AG04450 (cell line): Measurements from ENCODE around the gene KCNH5. TPM values are rescaled to one million over a fixed set of nuclear protein-coding genes. Genes with fewer than 3 reads are reported as not detected.

Experiments used
- CTCF ChIA-PET: fragments of 300-600, 350-600 bp; formaldehyde crosslinking; extraction: SDS; loops from one replicate; lab custom pipeline; 2022; ENCODE audit warnings: antibody characterized with exemption, inconsistent platforms; lab: Charles Lee
- POLR2A ChIA-PET: fragments of 350-600 bp; formaldehyde crosslinking; extraction: SDS; loops from one replicate; lab custom pipeline; 2021; ENCODE audit warnings: antibody characterized with exemption, inconsistent platforms; lab: Yijun Ruan, JAX
- DNase-seq: peaks from one replicate; pipeline ENCODE4 v3.0.0-alpha.2; 2011; ENCODE audit warnings: low read depth, low spot score
- H3K27ac ChIP-seq: one replicate; pipeline ENCODE4 v1.5.1; 2012; ENCODE audit warnings: low read depth, low read length, control low read depth
- H3K27me3 ChIP-seq: one replicate; pipeline ENCODE4 v1.6.0; 2012; ENCODE audit warnings: low read length; ENCODE audit not compliant: control insufficient read depth, insufficient read depth
- H3K4me3 ChIP-seq: 2 replicates; pipeline ENCODE4 v1.5.1; 2011; ENCODE audit warnings: mild to moderate bottlenecking, low read depth, low read length, control low read depth
- H3K9me3 ChIP-seq: 2 replicates; pipeline ENCODE4 v1.5.1; 2012; ENCODE audit warnings: low read length; ENCODE audit not compliant: control insufficient read depth, insufficient read depth
- CTCF ChIP-seq: IDR thresholded peaks from 2 replicates; pipeline ENCODE4 v1.5.1; 2011; ENCODE audit warnings: low read depth, low read length, control low read depth, inconsistent platforms
- polyA plus RNA-seq: library from polyadenylated mRNA; depleted of rRNA; stranded (reverse); fragments of >200 nt; gene quantifications from 2 replicates; pipeline ENCODE4 v1.2.3, GENCODE V29; 2011

Gene KCNH5
- polyA plus RNA-seq, 1 experiment: 0.24 TPM

DNA sequence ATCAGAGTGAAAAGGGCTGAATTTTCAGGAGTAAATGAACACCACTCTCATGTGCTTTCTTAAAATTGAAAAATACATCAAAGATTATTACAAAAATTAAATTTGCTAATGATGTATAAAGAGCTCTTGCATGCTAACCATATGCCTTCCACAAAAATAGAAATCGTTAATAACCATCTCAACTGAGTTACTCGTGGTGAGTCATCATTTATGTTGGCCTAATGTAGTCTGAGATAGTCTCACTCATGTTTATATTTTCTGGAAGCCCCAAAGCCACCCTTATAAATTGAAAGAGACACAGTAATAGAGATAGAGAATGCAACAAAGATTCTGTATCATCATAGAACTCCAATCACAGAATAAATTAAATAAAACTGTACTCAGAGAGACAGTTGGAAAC, 131.2 kb downstream of the KCNH5 start:
- no peak overlapping the region for H3K27ac ChIP-seq
- H3K9me3 ChIP-seq: no peaks in the 10 kb centered on the region
- H3K4me3 ChIP-seq: no peak overlapping the region
- no peaks in the 10 kb centered on the region for H3K27me3 ChIP-seq
- ChIA-PET POLR2A (no interaction called here), CTCF (interaction anchor here (1.0 kb wide), 1 partner anchor 735 kb away, joined by 3 read pairs; no protein-coding TSS in a partner anchor)
- DNase-seq: peak; percentile 34
- TF ChIP-seq CTCF: no peak

DNA sequence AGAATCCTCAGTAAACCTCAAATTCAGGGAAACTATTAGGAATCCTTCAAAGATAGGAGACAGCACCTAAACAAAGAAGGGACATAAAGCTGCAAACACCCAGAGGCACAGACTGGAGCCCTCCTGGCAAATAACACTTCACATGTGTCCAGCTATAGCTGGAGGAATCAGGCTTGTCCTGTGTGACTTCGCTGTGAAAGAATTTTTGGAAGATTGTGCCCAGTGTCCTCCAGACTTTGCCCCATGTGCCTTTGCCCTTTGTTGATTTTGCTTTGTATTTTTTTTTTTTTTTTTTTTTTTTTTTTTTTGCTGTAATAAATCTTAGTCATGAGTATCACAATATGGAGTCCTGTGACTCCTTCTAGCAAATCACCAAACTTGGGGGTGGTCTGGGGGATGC, 136.8 kb downstream of the KCNH5 start:
- POLR2A ChIA-PET: no interaction called here
- H3K27me3 ChIP-seq: no peaks in the 10 kb centered on the region
- H3K4me3 ChIP-seq: no peak overlapping the region
- CTCF ChIA-PET: no interaction called here
- no peak for TF ChIP-seq CTCF
- no peak for DNase-seq
- H3K9me3 ChIP-seq: no peaks in the 10 kb centered on the region
- no peak overlapping the region for H3K27ac ChIP-seq

GRCh38 chr14:62905566-62905965, 139.7 kb downstream of the KCNH5 start:
- no peak for TF ChIP-seq CTCF
- Histone ChIP-seq H3K27ac (no peak overlapping the region), H3K4me3 (no peak overlapping the region), H3K9me3 (no peaks in the 10 kb centered on the region), H3K27me3 (no peaks in the 10 kb centered on the region)
- no peak for DNase-seq
- ChIA-PET CTCF (no interaction called here), POLR2A (no interaction called here)

- TF ChIP-seq CTCF: no peak
- CTCF ChIA-PET: no interaction called here
- H3K4me3 ChIP-seq: no peak overlapping the region
- H3K27ac ChIP-seq: no peak overlapping the region
- no peaks in the 10 kb centered on the region for H3K9me3 ChIP-seq
- H3K27me3 ChIP-seq: no peaks in the 10 kb centered on the region
- DNase-seq: no peak
- POLR2A ChIA-PET: no interaction called here
Observed at GRCh38 chr14:62897771-62898170, 147.5 kb downstream of the KCNH5 start.

DNA sequence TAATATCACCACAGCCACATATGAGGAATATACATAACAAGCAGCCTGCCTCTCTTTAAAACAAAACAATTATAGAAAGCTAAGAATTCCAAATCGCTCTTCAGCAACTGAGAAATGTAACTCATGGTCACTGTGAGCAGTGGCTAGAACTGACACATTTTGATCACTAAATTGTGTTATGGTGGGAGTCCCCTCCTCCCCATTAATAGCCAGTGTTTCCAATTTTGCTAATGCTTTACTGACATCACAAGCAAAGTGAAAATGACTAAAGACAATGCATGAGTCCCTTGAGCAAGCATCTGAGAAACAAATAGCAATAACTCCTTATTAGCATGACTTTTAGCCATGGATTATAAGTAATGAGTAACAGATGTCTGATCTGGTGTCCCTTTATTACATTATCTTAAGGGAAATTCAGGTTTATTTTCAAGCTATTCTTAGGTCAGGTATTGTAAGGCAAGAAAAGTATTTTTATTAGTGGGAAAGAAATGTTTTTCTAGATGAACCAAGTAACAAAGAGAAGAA, 148.3 kb downstream of the KCNH5 start:
- CTCF ChIA-PET: no interaction called here
- H3K27ac ChIP-seq: no peak overlapping the region

More for the DNA sequence above, 148.3 kb downstream of the KCNH5 start:
- Histone ChIP-seq H3K9me3 (no peaks in the 10 kb centered on the region), H3K4me3 (no peak overlapping the region), H3K27me3 (no peaks in the 10 kb centered on the region)
- POLR2A ChIA-PET: no interaction called here
- TF ChIP-seq CTCF: no peak
- no peak for DNase-seq
